Pancreas (tissue), 10 donors: ENCODE results near the gene TIGD3. TPM values are rescaled to one million over a fixed set of nuclear protein-coding genes. Genes with fewer than 3 reads are reported as not detected.
A peak's percentile ranks its signal among the peaks of the same experiment; 100 is the strongest.

Source experiments
- ATAC-seq, 4 donors: fragments of 200-7000 bp; cut with Tn5 transposase; one replicate each; pipeline versions ENCODE4 v1.8.0 to v1.9.1; 2020; ENCODE audit warnings: mild to moderate bottlenecking in 4 of 4, moderate library complexity in 4 of 4
- DNase-seq, 6 donors: peaks; one replicate each; pipeline ENCODE4 v3.0.0-alpha.2; 2020
- FAIRE-seq: peaks from 2 replicates; lab custom pipeline; 2012; peaks lifted over from hg19 to GRCh38; lab: Jason Lieb, UNC
- H3K27ac ChIP-seq, 4 donors: fragments of 200-600 bp; sonication (generic); 1 replicate in 3 of 4; 2 replicates in 1 of 4; pipeline versions ENCODE4 v1.5.0 to v1.8.0; 2020
- H3K27me3 ChIP-seq, 4 donors: fragments of 200-600 bp; one replicate each; pipeline ENCODE4 v1.8.0; 2021
- H3K36me3 ChIP-seq, 3 donors: fragments of 200-600 bp; sonication (generic) in 1 of 3; one replicate each; pipeline versions ENCODE4 v1.5.0 to v1.8.0; 2020 to 2021
- H3K4me1 ChIP-seq, 3 donors: fragments of 200-600 bp; one replicate each; pipeline ENCODE4 v1.8.0; 2021
- H3K4me3 ChIP-seq, 4 donors: fragments of 200-600 bp; sonication (generic) in 2 of 4; one replicate each; pipeline versions ENCODE4 v1.5.0 to v1.8.0; 2020 to 2021
- H3K9me3 ChIP-seq, 4 donors: fragments of 200-600 bp; one replicate each; pipeline ENCODE4 v1.8.0; 2021
- CTCF ChIP-seq, 4 donors: fragments of 200-600 bp; sonication (generic) in 3 of 4; IDR thresholded peaks; one replicate each; pipeline versions ENCODE4 v1.5.0 to v1.8.0; 2021; ENCODE audit warnings: antibody characterized with exemption in 4 of 4
- WGBS, 2 donors: extraction: QIAGEN DNeasy Blood & Tissue Kit; methylation state at CpG; one replicate each; pipeline ENCODE4 v1.1.7; 2013; 5-methylcytosine and 5-hydroxymethylcytosine counted together
- intact Hi-C, 3 donors: fragments of 100-400 bp; cut with DNase I; formaldehyde crosslinking; loops; one replicate each; pipeline versions ENCODE4 v1.11.1 to v1.14.2; 2022
- polyA plus RNA-seq, 2 donors: library from polyadenylated mRNA; stranded (reverse); fragments of 200-250 nt; gene quantifications; one replicate each; pipeline ENCODE4 v1.2.3, GENCODE V29; 2013
- total RNA-seq, 6 donors: library from RNA; stranded (reverse); fragmentation: NEBNext Ultra II Directional in 4 of 6; extraction: Animal tissue kit (Norgen Biotek cat#: 25700) in 4 of 6; gene quantifications; one replicate each; pipeline versions ENCODE4 v1.2.1 to v1.2.4, GENCODE V29; 2021 to 2023
- donor health status: healthy with polysubstance abuse.
- donor health status: DM: no; HTN: no; CAD: no; lungs with moderate emphysema.
- donor health status: DM: no; HTN: no; CAD: no.
- donor health status: control.
- donor health status: control.
- donor health status: Bipolar disorder and iron deficiency.
- donor health status: DM: yes; HTN: yes; CAD: no.
- donor health status: DM: no; HTN: no; CAD: no.
- donor health status: DM: no; HTN: no; CAD: no.
- donor health status: DM: yes; HTN: yes; CAD: no.

The TIGD3 gene
- total and polyA plus RNA-seq, 8 donors = 0.06 to 0.68 (median 0.15) TPM; not detected in 2

- no peaks in the 10 kb centered on the region for H3K27me3 ChIP-seq
- H3K9me3 ChIP-seq = no peaks in the 10 kb centered on the region
- peak within 1 kb of the TSS; percentile 60 to 90 (median 77) for H3K27ac ChIP-seq
- H3K4me3 ChIP-seq = peak within 1 kb of the TSS; percentile 57 to 92 (median 84)
- no peaks in the 10 kb centered on the region for H3K36me3 ChIP-seq
- intact Hi-C loops = loop anchor here in 1 of 3 donors (5.0 kb wide), 1 partner anchor 37 kb away; no protein-coding TSS in a partner anchor
- WGBS, 2 donors = 0 to 1% methylated on average over 48 to 74 of the region's 74 CpGs
- ATAC-seq (peak; percentile 90 to 98 (median 94)), FAIRE-seq (no peak), DNase-seq (peak; percentile 85 to 97 (median 93))
- peaks cover 0 to 18% (median 3%) of the 10 kb centered on the region in 3 donors for H3K4me1 ChIP-seq
- TF ChIP-seq CTCF (IDR thresholded peaks at IDR 0.05) = no peak
Measured at GRCh38 chr11:65314501-65315203, 39.9 kb upstream of the TIGD3 start, which contains the start of gene CDC42EP2. TSS of gene CDC42EP2 (plus strand) at chr11:65314866. CDS start at chr11:65320899, 6,033 bp downstream.

DNA sequence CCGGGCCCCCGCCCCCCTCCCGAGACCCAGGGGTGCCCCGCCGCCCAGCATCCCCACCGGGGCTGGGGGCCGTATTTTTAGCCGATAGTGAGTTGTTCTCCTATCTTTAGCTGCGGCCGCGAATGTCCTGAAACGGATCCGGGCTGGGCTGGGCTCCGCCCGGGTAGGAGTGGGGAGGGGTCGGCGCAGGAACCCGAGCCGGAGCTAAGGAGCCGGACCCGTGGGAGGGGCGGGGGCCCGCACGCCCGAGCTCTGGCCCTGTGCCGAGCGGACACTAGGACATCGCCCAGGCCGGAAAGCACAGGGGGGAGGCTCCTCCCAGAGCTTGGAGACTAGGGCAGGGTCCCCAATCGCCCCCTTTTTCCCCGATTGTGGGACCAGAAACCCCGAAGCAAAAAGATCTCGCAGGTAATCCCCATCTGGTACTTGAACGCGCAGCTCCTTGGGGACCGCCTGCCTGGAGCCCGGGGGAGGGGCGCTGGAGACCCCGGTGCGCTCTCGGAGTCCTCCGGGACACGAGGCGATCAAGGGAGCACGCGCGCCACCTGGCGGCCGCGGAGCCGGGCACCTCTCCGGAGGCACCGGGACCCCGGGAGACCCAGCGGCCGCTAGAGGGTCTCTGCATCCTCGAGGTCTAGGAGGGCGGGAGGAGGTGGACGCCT lies 39.2 kb upstream of the TIGD3 start:
- peak; percentile 81 to 98 (median 88) for TF ChIP-seq CTCF (IDR thresholded peaks at IDR 0.05)
- Histone ChIP-seq H3K36me3 (no peaks in the 10 kb centered on the region), H3K4me1 (peaks cover 0 to 18% (median 3%) of the 10 kb centered on the region in 3 donors), H3K27ac (peak overlapping the region; percentile 60 to 90 (median 77)), H3K9me3 (no peaks in the 10 kb centered on the region), H3K4me3 (peak overlapping the region; percentile 57 to 92 (median 84)), H3K27me3 (no peaks in the 10 kb centered on the region)
- intact Hi-C loops = loop anchor here in 1 of 3 donors (5.0 kb wide), 1 partner anchor 38 kb away; no protein-coding TSS in a partner anchor
- 0 to 1% methylated on average over 57 to 59 of the region's 59 CpGs for WGBS, 2 donors
- FAIRE-seq = no peak
- peak; percentile 66 to 80 (median 74) for ATAC-seq
- peak; percentile 66 to 96 (median 80) for DNase-seq

GRCh38 chr11:65315866-65316226 lies 38.7 kb upstream of the TIGD3 start:
- FAIRE-seq (no peak), ATAC-seq (no peak), DNase-seq (no peak)
- peak overlapping the region; percentile 57 to 92 (median 84) for H3K4me3 ChIP-seq
- no peak for TF ChIP-seq CTCF (IDR thresholded peaks at IDR 0.05)
- no peaks in the 10 kb centered on the region for H3K9me3 ChIP-seq
- 11 to 13% methylated on average over 8 of the region's 8 CpGs for WGBS, 2 donors
- no peaks in the 10 kb centered on the region for H3K27me3 ChIP-seq
- no peaks in the 10 kb centered on the region for H3K36me3 ChIP-seq
- peaks cover 0 to 18% (median 3%) of the 10 kb centered on the region in 3 donors for H3K4me1 ChIP-seq
- H3K27ac ChIP-seq = peak overlapping the region in 2 of 4 donors; percentile 85 to 90
- intact Hi-C loops = loop anchor here in 2 of 3 donors (2.0 to 5.0 kb wide), 2 partner anchors 39 to 41 kb away; no protein-coding TSS in a partner anchor

- Histone ChIP-seq H3K36me3 (peaks cover 0 to 2% (median 0%) of the 10 kb centered on the region in 3 donors), H3K27ac (peak overlapping the region in 1 of 4 donors; percentile 3), H3K4me3 (peak overlapping the region in 2 of 4 donors; percentile 77 to 92), H3K9me3 (no peaks in the 10 kb centered on the region), H3K4me1 (peaks cover 0 to 18% (median 3%) of the 10 kb centered on the region in 3 donors), H3K27me3 (no peaks in the 10 kb centered on the region)
- DNase-seq (peak in 2 of 6 donors; percentile 12 to 41), ATAC-seq (no peak), FAIRE-seq (no peak)
- no peak for TF ChIP-seq CTCF (IDR thresholded peaks at IDR 0.05)
- WGBS, 2 donors = 59 to 63% methylated on average over 20 of the region's 20 CpGs
- intact Hi-C loops = loop anchor here in 2 of 3 donors (2.0 to 5.0 kb wide), 2 partner anchors 39 to 42 kb away; no protein-coding TSS in a partner anchor
Measured at GRCh38 chr11:65316227-65317024, 38.1 kb upstream of the TIGD3 start.
